ENCODE measurements around the gene PCBP4.

PCBP4 gene

DNA sequence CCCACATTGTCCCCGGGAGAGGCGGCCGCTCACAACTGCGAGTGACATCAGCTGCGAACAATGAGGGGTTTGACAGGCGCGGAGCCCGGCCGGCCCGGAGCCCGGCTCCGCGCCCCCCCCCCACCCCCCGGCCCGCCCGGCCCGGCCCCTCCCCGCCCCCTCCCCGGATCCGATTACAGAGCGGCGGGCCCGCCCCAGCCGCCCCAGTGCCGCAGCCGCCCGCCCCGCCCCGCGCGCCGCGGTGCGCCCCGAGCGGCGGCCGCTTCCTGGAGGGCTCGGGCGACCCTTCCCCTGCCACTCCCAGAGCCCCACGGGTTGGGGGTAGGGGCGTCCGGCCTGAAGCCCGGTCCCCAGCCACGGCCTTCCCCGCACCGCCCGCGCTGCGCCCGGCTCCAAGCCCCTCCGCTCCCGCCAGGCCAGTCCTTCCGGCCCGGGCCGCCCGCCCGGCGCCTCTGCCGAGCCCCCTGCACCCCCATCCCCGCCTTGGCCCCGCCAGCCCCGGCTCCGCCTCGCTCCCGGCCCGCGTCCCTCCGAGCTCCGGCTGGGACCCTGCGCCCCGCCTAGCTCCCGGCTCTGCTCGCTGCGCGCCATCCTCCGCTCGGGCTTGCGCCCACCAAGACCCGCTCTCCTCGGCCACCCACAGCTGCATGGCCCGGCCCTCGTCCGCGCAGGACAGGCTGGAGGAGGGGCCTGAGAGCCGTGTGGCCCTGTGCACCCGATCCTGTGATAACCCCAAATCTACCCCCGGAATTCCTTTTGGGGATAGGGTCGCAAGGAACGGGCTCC, at the start of gene PCBP4:
TSS of gene PCBP4 (minus strand) at position 71 of the 786 bp plus-strand sequence. CDS start 6,214 bp downstream, outside the sequence.
- Histone ChIP-seq H3K4me3 (ENCODE audit: insufficient read length, low read depth) (peak within 1 kb of the TSS; percentile 68), H3K9me3 (ENCODE audit: insufficient read depth, low read length) (no peaks in the 10 kb centered on the region), H3K36me3 (ENCODE audit: insufficient read depth, insufficient read length, low read length) (peaks cover 37% of the 10 kb centered on the region), H3K4me1 (ENCODE audit: insufficient read depth, insufficient read length) (peaks cover 52% of the 10 kb centered on the region), H3K9ac (ENCODE audit: insufficient read length, low read depth) (peak within 1 kb of the TSS; percentile 94), H3K27me3 (ENCODE audit: insufficient read depth, insufficient read length) (no peaks in the 10 kb centered on the region)
- DNase-seq (ENCODE audit: low read depth, low spot score): no peak
- TF ChIP-seq YY1 (IDR thresholded peaks at IDR 0.05; ENCODE audit: insufficient read depth, insufficient read length) (no peak), ZNF274 (IDR thresholded peaks at IDR 0.05; ENCODE audit: low read depth, low read length) (no peak), SUZ12 (IDR thresholded peaks at IDR 0.05; ENCODE audit: extremely low read depth, insufficient read depth, insufficient read length) (no peak)

DNA sequence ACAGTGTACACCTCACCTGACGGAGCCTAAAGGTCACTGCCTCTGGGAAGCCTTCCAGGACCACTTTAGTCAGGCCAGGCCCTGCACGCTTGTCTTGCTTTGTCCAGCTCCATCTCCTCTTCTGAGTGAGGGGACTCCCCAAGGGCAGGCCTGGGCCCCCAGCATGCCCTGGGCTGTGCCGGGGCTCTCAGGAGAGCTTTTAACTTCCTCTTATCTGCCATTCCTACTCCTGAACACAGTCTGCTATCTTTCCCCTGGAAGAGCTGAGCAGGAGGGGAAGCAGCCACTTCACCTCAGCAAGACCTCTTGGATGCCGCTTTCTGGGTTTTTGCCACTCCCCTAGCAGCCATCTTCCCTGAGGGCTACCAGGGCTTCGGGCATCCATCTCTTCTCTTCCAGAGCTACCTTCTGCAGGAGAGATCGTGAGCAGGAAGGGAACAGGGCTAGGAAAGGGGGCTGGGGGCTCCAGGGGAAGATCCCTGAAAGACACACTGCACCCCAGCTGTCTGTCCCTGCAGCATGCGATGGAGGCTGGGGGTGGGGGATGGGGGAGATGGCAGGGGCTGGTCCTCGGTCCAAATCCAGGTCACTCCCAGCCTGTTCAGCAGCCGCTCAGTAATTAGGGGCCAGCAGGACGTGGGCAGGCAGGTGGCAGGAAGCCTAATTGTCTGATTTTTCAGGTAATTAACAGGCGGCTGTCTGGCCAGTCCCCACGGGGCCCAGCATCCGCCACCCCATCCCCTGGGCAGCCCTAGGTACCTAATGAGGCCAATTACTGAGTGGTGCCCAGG, 48.4 kb upstream of the PCBP4 start:
- no peak overlapping the region for H3K9ac ChIP-seq (ENCODE audit: insufficient read length, low read depth)
- no peaks in the 10 kb centered on the region for H3K9me3 ChIP-seq (ENCODE audit: insufficient read depth, low read length)
- H3K36me3 ChIP-seq (ENCODE audit: insufficient read depth, insufficient read length, low read length): no peaks in the 10 kb centered on the region
- DNase-seq (ENCODE audit: low read depth, low spot score): no peak
- no peaks in the 10 kb centered on the region for H3K27me3 ChIP-seq (ENCODE audit: insufficient read depth, insufficient read length)
- no peak overlapping the region for H3K4me3 ChIP-seq (ENCODE audit: insufficient read length, low read depth)
- TF ChIP-seq ZNF274 (IDR thresholded peaks at IDR 0.05; ENCODE audit: low read depth, low read length): no peak
- TF ChIP-seq YY1 (IDR thresholded peaks at IDR 0.05; ENCODE audit: insufficient read depth, insufficient read length): no peak
- TF ChIP-seq SUZ12 (IDR thresholded peaks at IDR 0.05; ENCODE audit: extremely low read depth, insufficient read depth, insufficient read length): no peak
- H3K4me1 ChIP-seq (ENCODE audit: insufficient read depth, insufficient read length): peaks cover 20% of the 10 kb centered on the region

- no peak for TF ChIP-seq YY1 (IDR thresholded peaks at IDR 0.05; ENCODE audit: insufficient read depth, insufficient read length)
- no peak for TF ChIP-seq ZNF274 (IDR thresholded peaks at IDR 0.05; ENCODE audit: low read depth, low read length)
- TF ChIP-seq SUZ12 (IDR thresholded peaks at IDR 0.05; ENCODE audit: extremely low read depth, insufficient read depth, insufficient read length): no peak
- peak; percentile 43 for DNase-seq (ENCODE audit: low read depth, low spot score)
- Histone ChIP-seq H3K36me3 (ENCODE audit: insufficient read depth, insufficient read length, low read length) (no peaks in the 10 kb centered on the region), H3K4me1 (ENCODE audit: insufficient read depth, insufficient read length) (peaks cover 19% of the 10 kb centered on the region), H3K9me3 (ENCODE audit: insufficient read depth, low read length) (no peaks in the 10 kb centered on the region), H3K4me3 (ENCODE audit: insufficient read length, low read depth) (no peak overlapping the region), H3K27me3 (ENCODE audit: insufficient read depth, insufficient read length) (no peaks in the 10 kb centered on the region), H3K9ac (ENCODE audit: insufficient read length, low read depth) (no peak overlapping the region)
Measured at GRCh38 chr3:52014613-52015012, 47.4 kb upstream of the PCBP4 start.

- H3K9ac ChIP-seq (ENCODE audit: insufficient read length, low read depth): no peak overlapping the region
- H3K4me1 ChIP-seq (ENCODE audit: insufficient read depth, insufficient read length): peaks cover 15% of the 10 kb centered on the region
- no peaks in the 10 kb centered on the region for H3K9me3 ChIP-seq (ENCODE audit: insufficient read depth, low read length)
- DNase-seq (ENCODE audit: low read depth, low spot score): no peak
- no peak overlapping the region for H3K4me3 ChIP-seq (ENCODE audit: insufficient read length, low read depth)
- H3K27me3 ChIP-seq (ENCODE audit: insufficient read depth, insufficient read length): no peaks in the 10 kb centered on the region
- no peaks in the 10 kb centered on the region for H3K36me3 ChIP-seq (ENCODE audit: insufficient read depth, insufficient read length, low read length)
- TF ChIP-seq SUZ12 (IDR thresholded peaks at IDR 0.05; ENCODE audit: extremely low read depth, insufficient read depth, insufficient read length) (no peak), ZNF274 (IDR thresholded peaks at IDR 0.05; ENCODE audit: low read depth, low read length) (no peak), YY1 (IDR thresholded peaks at IDR 0.05; ENCODE audit: insufficient read depth, insufficient read length) (no peak)
Measured at GRCh38 chr3:52013802-52014598, 46.7 kb upstream of the PCBP4 start.

DNA sequence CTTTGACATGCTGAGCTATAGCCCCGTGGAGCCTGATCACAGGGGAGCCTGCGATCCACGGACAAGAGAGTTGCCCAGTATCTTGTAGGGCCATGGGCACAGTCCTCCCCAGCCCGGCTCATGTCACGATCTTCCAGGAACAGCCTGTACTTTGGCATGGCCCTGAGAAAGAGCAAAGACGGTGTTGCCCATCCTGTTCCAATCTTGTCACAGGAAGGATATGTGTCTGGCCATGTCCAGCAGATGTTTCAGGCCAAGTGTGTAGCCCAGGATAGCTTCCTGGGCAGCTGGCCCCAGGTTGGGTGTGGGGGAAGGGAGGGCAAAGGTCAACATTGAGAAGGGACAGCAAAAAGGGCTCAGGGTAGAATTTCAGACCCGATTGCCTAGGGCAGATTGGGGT, 45.4 kb upstream of the PCBP4 start:
- Histone ChIP-seq H3K27me3 (ENCODE audit: insufficient read depth, insufficient read length) (no peaks in the 10 kb centered on the region), H3K36me3 (ENCODE audit: insufficient read depth, insufficient read length, low read length) (no peaks in the 10 kb centered on the region), H3K4me1 (ENCODE audit: insufficient read depth, insufficient read length) (peaks cover 14% of the 10 kb centered on the region), H3K4me3 (ENCODE audit: insufficient read length, low read depth) (no peak overlapping the region), H3K9me3 (ENCODE audit: insufficient read depth, low read length) (no peaks in the 10 kb centered on the region), H3K9ac (ENCODE audit: insufficient read length, low read depth) (no peak overlapping the region)
- DNase-seq (ENCODE audit: low read depth, low spot score): no peak
- TF ChIP-seq ZNF274 (IDR thresholded peaks at IDR 0.05; ENCODE audit: low read depth, low read length): no peak
- no peak for TF ChIP-seq SUZ12 (IDR thresholded peaks at IDR 0.05; ENCODE audit: extremely low read depth, insufficient read depth, insufficient read length)
- no peak for TF ChIP-seq YY1 (IDR thresholded peaks at IDR 0.05; ENCODE audit: insufficient read depth, insufficient read length)

- no peak overlapping the region for H3K4me3 ChIP-seq (ENCODE audit: insufficient read length, low read depth)
- no peaks in the 10 kb centered on the region for H3K9me3 ChIP-seq (ENCODE audit: insufficient read depth, low read length)
- DNase-seq (ENCODE audit: low read depth, low spot score): no peak
- TF ChIP-seq SUZ12 (IDR thresholded peaks at IDR 0.05; ENCODE audit: extremely low read depth, insufficient read depth, insufficient read length) (no peak), ZNF274 (IDR thresholded peaks at IDR 0.05; ENCODE audit: low read depth, low read length) (no peak), YY1 (IDR thresholded peaks at IDR 0.05; ENCODE audit: insufficient read depth, insufficient read length) (no peak)
- peaks cover 21% of the 10 kb centered on the region for H3K4me1 ChIP-seq (ENCODE audit: insufficient read depth, insufficient read length)
- H3K9ac ChIP-seq (ENCODE audit: insufficient read length, low read depth): no peak overlapping the region
- no peaks in the 10 kb centered on the region for H3K27me3 ChIP-seq (ENCODE audit: insufficient read depth, insufficient read length)
- H3K36me3 ChIP-seq (ENCODE audit: insufficient read depth, insufficient read length, low read length): no peaks in the 10 kb centered on the region
Measured at GRCh38 chr3:52010431-52010830, 43.2 kb upstream of the PCBP4 start.
